Measurements from ENCODE around the gene TEAD1.

DNA sequence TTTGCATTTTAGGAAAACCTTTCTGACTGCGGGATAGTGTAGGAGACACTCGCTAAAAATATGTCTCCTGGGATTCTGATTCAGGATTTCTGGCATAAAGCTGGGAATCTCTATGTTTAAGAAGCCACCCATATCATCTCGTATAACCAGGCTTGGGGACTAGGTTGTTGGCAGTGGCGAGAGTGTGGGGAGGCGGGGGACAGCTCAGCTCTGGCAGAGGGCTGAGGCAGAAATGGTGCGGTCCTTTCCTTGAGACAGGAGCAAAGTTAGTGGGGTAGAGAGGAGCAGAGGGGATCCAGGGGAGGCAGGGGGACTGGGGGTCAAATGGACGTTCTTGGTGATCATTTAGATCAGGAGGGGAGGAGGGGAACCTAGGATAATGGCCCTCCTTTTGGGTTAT lies 74.3 kb downstream of the TEAD1 start:
- TF ChIP-seq, protein P1, sequence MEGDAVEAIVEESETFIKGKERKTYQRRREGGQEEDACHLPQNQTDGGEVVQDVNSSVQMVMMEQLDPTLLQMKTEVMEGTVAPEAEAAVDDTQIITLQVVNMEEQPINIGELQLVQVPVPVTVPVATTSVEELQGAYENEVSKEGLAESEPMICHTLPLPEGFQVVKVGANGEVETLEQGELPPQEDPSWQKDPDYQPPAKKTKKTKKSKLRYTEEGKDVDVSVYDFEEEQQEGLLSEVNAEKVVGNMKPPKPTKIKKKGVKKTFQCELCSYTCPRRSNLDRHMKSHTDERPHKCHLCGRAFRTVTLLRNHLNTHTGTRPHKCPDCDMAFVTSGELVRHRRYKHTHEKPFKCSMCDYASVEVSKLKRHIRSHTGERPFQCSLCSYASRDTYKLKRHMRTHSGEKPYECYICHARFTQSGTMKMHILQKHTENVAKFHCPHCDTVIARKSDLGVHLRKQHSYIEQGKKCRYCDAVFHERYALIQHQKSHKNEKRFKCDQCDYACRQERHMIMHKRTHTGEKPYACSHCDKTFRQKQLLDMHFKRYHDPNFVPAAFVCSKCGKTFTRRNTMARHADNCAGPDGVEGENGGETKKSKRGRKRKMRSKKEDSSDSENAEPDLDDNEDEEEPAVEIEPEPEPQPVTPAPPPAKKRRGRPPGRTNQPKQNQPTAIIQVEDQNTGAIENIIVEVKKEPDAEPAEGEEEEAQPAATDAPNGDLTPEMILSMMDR (IDR thresholded peaks at IDR 0.05) = no peak
- TF ChIP-seq POLR2A (IDR thresholded peaks at IDR 0.05) (no peak), POLR2AphosphoS5 (IDR thresholded peaks at IDR 0.05) (no peak)
